ENCODE data around the gene PLBD2.

The PLBD2 gene, protein sequence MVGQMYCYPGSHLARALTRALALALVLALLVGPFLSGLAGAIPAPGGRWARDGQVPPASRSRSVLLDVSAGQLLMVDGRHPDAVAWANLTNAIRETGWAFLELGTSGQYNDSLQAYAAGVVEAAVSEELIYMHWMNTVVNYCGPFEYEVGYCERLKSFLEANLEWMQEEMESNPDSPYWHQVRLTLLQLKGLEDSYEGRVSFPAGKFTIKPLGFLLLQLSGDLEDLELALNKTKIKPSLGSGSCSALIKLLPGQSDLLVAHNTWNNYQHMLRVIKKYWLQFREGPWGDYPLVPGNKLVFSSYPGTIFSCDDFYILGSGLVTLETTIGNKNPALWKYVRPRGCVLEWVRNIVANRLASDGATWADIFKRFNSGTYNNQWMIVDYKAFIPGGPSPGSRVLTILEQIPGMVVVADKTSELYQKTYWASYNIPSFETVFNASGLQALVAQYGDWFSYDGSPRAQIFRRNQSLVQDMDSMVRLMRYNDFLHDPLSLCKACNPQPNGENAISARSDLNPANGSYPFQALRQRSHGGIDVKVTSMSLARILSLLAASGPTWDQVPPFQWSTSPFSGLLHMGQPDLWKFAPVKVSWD

DNA sequence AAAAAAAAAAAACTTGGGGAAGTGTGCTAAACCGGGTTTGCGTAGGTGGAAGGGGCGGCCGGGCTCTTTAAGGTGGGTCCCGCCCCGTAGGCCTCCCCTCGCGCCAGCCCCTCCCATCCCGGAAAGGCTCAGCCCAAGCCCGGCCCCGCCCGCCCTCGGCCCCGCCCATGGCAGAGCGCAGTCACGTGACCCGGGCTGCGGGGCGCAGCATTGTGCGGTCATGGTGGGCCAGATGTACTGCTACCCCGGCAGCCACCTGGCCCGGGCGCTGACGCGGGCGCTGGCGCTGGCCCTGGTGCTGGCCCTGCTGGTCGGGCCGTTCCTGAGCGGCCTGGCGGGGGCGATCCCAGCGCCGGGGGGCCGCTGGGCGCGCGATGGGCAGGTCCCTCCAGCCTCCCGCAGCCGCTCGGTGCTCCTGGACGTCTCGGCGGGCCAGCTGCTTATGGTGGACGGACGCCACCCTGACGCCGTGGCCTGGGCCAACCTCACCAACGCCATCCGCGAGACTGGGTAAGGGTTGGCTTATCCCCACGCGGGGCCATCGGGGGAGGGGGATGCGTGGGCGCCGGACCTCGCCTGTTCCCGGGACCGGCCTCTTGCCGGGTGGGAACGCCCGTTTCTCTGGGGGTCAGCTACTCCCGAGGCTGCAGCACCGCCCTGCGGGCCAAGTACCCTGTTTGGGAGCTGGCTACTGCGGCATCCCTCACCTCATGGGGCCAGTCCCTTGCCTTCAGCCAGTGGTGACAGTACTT is at the start of gene PLBD2:
Gene PLBD2 (plus strand): TSS at position 207 of the 752 bp plus-strand sequence. CDS start 14 bp downstream, at position 221.
- peak; percentile 99 for DNase-seq (ENCODE audit: low spot score)

GRCh38 chr12:113310489-113310888 is 47.9 kb upstream of the PLBD2 start:
- no peak for DNase-seq (ENCODE audit: low spot score)

GRCh38 chr12:113314121-113314529 is 44.3 kb upstream of the PLBD2 start:
- DNase-seq (ENCODE audit: low spot score): no peak

DNA sequence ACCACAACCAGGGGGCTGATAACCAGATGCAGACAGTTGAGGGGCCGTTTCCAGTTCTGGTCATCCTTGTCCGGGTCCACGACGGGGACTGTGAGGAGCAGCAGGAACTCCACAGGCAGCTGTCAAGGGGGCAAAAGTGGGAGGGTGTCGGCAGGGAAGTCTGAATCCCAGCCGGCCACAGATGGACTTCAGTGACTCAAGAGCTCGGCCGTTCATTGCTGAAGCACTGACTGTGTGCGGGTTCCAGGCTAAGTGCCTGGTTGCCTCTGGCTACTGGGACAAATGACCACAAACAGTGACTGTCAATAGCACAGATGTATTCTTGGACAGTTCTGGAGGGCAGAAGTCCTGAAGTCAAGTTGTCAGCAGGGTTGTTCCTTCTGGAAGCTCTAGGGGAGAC is 43.0 kb upstream of the PLBD2 start:
- DNase-seq (ENCODE audit: low spot score): no peak

DNA sequence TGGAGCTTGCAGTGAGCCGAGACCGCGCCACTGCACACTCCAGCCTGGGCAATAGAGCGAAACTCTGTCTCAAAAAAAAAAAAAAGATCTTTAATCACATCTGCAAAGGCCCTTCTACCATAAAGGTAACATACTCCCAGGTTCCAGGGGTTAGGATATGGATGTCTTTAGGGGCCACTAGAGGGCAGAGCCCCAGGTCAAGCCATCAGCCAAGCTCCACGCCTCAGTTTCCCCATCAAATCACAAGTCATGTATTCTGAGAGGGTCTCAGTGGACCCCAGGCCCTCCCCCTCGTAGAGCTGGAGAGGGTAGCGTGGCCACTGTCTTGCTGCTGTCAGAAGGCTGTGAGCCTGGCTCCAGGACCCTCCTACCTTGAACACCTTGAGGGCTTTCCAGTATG is 42.2 kb upstream of the PLBD2 start:
- DNase-seq (ENCODE audit: low spot score): no peak

GRCh38 chr12:113317122-113317521 is 41.3 kb upstream of the PLBD2 start:
- DNase-seq (ENCODE audit: low spot score): no peak

- DNase-seq (ENCODE audit: low spot score): no peak
Observed at GRCh38 chr12:113318046-113318656, 40.2 kb upstream of the PLBD2 start.

DNA sequence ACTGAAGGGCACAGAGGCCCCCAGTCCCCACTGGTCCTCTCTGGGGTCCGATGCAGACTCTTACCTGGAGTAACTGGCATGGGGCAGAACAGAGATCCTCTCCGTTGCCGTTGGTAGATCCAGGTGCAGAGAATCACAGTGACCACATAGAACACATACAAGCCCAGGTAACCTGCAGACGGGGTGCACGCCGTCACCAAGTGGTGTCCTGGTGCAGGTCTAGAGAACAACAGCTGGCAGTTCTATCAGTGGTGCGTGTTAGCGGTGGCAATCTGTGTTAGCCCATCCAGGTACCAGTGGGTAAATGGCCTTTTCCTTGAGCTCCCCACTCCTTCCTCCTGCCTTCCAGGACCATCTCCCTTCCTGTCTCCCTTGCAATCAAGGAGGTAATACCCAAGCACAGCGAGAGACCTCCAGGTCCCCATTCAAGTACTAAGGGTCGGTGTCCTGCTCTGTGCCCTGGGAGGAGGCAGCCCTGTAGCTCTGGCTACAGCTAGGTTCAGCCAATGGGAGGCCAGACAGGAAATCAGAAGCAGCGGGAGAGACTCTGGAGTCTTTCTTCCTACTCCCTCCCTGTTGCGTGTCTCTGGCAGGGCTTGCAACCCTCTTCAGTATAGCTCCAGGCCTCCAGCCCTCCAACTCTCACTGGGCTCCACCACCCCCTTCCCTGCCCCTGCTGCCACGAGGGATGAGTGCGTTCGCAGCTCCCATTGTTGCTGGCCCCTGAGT is 39.3 kb upstream of the PLBD2 start:
- DNase-seq (ENCODE audit: low spot score): peak; percentile 11

DNA sequence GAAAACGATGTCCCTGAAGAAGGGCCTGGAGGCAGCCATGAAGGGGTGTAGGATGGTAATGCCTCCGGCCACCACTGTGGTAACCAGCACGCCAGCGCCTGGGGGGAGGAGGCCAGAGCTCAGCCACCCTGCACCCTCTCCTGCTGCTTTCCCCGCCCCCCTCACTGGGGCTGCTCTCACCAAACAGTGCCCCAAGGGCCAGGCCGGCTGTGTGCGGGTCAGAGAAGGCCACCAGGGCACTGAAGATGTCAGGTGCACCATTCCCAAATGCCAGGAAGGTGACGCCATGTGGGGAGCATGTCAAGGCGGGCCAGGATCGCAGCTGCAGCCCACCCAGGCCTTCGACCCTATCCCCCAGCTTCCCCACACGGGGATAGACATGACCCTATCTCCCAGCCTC is 38.0 kb upstream of the PLBD2 start:
- DNase-seq (ENCODE audit: low spot score): no peak

DNA sequence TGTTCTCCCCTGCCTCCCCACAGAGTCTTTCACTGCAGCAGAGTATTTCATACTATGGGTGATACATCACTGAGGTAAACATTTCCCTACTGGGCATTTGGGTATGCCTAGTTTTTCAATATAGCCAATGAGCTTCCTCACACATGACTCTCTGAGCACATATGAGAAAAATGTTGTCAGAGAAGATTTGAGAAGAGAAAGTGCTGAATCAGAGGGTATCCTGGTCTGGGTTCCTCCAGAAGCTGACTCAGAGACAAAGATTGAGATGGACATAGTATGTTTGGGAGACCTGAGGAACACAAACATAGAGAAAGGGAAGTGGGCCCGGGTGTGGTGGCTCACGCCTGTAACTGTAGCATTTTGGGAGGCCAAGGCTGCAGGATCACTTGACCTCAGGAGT is 36.0 kb upstream of the PLBD2 start:
- no peak for DNase-seq (ENCODE audit: low spot score)

DNA sequence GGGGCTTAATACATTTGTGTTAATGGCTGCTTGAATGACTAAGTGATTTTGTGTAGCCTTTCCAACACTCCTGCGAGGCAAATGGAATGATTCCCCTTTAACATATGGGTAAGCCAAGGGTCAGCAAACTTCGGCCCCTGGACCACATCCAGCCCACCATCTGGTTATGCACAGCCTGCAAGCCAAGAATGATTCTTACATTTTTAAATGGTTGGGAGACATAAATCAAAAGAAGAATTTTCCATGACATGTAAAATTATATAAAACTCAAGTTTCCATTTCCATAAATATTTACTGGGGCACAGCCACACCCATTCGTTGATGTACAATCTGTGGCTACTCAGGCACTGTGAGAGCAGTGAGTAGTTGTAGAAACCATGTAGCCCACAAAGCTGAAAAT is 32.5 kb upstream of the PLBD2 start:
- no peak for DNase-seq (ENCODE audit: low spot score)

DNA sequence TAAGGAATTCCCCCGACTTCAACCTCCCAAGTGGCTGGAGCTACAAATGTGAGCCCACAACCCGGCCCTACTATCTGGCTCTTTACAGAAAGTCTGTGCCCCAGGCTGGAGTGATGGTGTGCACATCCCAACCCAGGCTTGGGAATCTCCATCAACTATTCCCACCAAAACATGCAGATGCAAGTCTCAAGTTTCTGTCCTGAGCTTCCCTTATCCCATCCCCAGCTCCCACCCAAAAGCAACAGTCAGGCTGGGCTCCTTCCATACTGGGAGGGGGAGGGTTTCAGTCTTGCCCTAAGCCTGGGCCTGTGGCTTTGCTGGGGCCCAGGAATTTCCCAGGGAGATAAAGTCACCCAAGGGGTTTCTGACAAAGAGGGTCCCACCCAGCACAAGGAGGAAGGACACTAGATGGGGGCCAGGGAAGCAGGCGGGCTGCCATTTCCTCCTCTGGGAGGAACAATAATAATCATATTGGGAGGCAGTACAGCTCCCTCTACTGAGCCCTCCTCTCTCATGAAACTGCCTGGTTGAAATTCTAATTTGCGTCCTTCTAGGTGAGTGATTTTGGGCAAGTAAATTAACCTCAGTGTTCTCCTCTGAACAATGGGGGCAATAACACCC is 31.5 kb upstream of the PLBD2 start:
- no peak for DNase-seq (ENCODE audit: low spot score)

DNA sequence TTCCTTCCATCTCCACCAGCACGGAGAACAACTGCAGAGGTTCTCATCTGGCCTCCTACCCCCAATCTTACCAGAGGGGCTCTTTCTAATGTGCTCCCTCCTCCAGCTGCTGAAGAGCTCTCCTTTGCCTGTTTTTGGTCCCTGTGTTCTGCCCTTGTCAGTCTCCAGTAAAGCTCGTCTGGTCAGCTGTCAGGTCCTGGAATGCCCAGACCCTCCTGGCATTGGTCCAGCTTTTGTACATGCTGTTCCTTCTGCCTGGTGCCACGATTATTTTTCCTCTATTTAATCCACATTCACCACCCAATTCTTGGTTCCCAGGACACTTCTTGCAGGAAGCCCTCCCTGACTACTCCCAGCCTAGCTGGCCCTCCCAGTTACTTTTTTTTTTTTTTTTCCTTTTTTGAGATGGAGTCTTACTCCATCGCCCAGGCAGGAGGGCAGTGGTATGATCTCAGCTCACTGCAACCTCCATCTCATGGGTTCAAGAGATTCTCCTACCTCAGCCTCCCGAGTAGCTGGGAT is 30.0 kb upstream of the PLBD2 start:
- no peak for DNase-seq (ENCODE audit: low spot score)

GRCh38 chr12:113329022-113329790 is 29.2 kb upstream of the PLBD2 start:
- no peak for DNase-seq (ENCODE audit: low spot score)

DNA sequence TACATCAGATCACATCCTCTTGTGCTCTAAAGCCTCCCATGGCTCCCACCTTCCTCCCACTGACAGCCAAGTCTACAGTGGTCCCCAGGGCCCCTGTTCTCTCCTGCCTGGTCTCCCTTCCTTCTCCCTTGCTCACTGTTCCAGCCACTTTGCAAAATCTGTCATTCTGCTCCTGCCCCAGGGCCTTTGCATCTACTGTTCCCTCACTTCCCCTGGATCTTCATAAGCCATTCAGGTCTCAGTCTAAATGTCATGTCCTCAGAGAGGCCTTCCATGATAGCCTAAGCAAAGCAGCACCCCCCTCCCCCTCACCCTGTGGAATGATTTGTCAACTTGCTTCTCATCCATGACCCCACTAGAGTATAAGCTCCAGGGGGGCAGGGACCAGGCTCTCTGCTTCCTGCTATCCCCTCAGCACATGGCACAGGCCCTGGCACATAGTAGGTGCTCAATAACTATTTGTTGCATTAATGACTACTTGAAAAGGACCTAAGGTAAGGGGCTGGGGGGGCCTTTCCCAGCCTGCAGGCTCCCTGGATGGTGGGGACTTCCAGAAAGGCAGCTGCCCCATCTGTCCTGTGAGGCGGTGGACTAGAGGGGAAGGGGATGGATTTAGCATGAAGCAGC is 28.5 kb upstream of the PLBD2 start:
- DNase-seq (ENCODE audit: low spot score): no peak

DNA sequence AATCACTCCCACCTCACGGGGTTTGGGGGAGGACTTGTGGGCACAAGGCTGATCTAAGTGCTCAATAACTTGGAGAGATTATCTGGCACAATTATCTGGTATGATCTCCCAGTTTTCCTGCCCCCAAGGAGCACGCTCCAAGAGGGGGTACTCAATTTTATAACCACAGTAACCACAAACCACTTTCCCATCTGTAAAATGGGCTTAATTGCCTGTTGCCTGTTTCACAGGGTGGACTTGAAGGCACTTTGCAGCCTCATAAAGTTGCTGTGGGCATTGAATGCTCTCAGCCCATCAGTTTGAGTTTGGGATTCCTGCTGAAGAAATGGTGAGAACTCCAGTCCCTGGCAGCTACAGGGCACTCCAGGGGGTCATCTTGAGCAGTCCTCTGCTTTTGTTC is 27.9 kb upstream of the PLBD2 start:
- DNase-seq (ENCODE audit: low spot score): no peak

- no peak for DNase-seq (ENCODE audit: low spot score)
Observed at GRCh38 chr12:113332688-113333417, 25.5 kb upstream of the PLBD2 start.

DNA sequence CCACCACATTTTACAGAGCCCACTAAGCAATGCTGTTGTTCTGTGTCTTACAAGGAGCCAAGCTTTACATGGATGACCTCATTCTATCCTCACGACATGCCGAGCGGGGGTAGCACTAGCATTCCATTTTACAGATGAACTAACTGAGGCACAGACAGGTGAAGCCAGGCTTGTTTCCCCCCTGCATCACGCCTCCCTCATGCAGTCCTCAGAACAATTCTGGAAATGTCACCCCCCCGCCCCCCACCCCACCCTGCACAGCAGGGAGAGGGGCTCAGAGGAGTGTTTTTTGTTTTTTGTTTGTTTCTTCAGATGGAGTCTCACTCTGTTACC is 25.0 kb upstream of the PLBD2 start:
- DNase-seq (ENCODE audit: low spot score): no peak
